Subcutaneous adipose tissue (tissue), 4 donors: Measurements from ENCODE around the gene ADAMTS16. TPM values are rescaled to one million over a fixed set of nuclear protein-coding genes. Genes with fewer than 3 reads are reported as not detected.

Experiments used
- CTCF ChIP-seq: fragments of 450-650 bp; IDR thresholded peaks from one replicate; pipeline ENCODE4 v1.5.1; 2016; ENCODE audit warnings: low read depth, mild to moderate bottlenecking, control low read depth, antibody characterized with exemption, moderate library complexity
- total RNA-seq, 4 donors: library from RNA; depleted of rRNA; stranded (reverse); fragments of >200 nt; gene quantifications; one replicate each; pipeline ENCODE4 v1.1.0, GENCODE V29; 2016

ADAMTS16 gene
- total RNA-seq, 4 donors from 2014 or later, result 0.66 to 2.0 (median 0.88) TPM

GRCh38 chr5:5250758-5251157, 110.6 kb downstream of the ADAMTS16 start:
- no peak for TF ChIP-seq CTCF

- TF ChIP-seq CTCF, result no peak
These were observed 112.0 kb downstream of the ADAMTS16 start for GRCh38 chr5:5252106-5252505.

- TF ChIP-seq CTCF, result no peak
These were observed 117.2 kb downstream of the ADAMTS16 start for GRCh38 chr5:5257353-5257752.

GRCh38 chr5:5258564-5258963, 118.4 kb downstream of the ADAMTS16 start:
- TF ChIP-seq CTCF, result no peak

GRCh38 chr5:5264727-5265126, 124.6 kb downstream of the ADAMTS16 start:
- no peak for TF ChIP-seq CTCF

- TF ChIP-seq CTCF, result no peak
These were observed 126.2 kb downstream of the ADAMTS16 start for GRCh38 chr5:5266297-5266696.

GRCh38 chr5:5270161-5270560, 130.0 kb downstream of the ADAMTS16 start:
- no peak for TF ChIP-seq CTCF
